GM19099 (cell line): ENCODE measurements around the gene APOC3.

ENCODE experiments used
- POLR2A ChIP-seq: IDR thresholded peaks from 3 replicates; pipeline ENCODE4 v1.6.1; 2011; ENCODE audit warnings: low read depth; ENCODE audit not compliant: insufficient read length; ENCODE audit errors: extremely low read depth

The APOC3 gene

DNA sequence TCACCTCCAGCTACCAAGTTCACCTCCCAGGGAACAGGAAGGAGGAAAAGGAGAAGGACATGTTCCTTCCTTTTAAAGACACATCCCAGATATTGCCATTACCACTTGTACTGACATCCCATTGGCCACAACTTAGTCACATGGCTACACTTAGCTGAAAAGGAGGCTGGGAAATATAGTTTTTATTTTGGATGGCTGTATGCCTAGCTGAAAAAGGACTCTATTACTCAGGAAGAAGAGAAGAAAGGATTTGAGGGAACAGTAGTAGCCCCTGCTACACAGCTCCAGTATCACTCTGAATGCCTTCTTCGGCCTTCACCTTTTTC, 36.0 kb upstream of the APOC3 start:
- no peak for TF ChIP-seq POLR2A

GRCh38 chr11:116794851-116795250, 34.9 kb upstream of the APOC3 start:
- TF ChIP-seq POLR2A: no peak

DNA sequence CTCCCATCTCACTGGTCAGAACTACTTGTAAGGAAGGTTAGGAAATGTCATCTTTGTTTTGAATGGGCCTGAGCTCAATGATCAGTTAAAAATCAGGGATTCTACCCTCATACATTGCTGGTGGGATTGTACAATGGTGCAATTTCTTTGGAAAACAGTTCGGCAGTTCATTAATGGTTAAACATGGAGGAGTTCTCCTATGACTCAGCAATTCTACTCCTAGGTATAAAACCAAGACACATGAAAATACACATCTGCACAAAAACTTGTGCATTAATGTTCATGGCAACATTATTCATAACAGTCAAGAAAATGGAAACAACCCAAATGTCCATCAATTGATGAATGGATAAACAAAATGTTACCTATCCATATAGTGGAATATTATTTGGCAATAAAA, 33.2 kb upstream of the APOC3 start:
- no peak for TF ChIP-seq POLR2A

- TF ChIP-seq POLR2A: no peak
Observed at GRCh38 chr11:116797816-116798215, 31.9 kb upstream of the APOC3 start.

GRCh38 chr11:116798368-116798767, 31.3 kb upstream of the APOC3 start:
- no peak for TF ChIP-seq POLR2A

DNA sequence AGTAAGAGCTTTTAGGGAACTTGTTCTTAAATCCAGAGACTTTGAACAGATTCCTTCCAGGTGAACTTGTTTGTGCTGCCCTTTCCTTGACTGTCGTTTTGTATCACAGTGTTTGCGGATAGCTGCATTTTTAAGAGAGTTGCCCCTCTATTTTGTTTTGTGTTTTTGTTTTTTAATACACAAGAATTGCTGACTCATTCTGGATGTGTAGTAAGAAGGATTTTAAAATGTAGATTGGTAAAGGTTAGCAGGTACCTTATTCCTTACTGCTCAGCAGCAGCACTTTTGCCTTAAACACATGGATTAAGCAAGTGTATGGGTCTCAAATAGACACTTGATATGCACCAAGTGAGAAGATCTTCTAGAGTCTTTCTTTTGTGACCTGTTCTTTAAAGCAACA, 29.1 kb upstream of the APOC3 start:
- TF ChIP-seq POLR2A: no peak

DNA sequence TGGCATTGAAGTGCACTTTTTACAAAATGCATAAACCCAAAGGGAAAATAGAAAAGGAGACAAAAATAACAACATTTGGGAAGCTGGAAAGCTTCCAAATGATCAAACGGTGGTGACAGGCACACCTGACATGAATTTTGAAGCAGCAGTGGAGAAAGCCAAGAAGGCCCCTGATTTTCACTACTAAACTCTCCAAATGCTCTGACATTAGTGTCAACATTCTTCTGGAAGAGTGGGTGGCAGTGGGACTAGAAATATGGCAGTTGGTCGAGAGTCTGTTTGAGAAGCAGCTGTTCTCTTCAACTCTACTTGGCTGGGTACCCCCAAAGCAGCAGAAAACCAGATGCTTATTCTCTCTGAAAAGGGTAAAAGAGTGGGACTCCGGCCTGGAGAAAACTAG, 25.7 kb upstream of the APOC3 start:
- TF ChIP-seq POLR2A: no peak

DNA sequence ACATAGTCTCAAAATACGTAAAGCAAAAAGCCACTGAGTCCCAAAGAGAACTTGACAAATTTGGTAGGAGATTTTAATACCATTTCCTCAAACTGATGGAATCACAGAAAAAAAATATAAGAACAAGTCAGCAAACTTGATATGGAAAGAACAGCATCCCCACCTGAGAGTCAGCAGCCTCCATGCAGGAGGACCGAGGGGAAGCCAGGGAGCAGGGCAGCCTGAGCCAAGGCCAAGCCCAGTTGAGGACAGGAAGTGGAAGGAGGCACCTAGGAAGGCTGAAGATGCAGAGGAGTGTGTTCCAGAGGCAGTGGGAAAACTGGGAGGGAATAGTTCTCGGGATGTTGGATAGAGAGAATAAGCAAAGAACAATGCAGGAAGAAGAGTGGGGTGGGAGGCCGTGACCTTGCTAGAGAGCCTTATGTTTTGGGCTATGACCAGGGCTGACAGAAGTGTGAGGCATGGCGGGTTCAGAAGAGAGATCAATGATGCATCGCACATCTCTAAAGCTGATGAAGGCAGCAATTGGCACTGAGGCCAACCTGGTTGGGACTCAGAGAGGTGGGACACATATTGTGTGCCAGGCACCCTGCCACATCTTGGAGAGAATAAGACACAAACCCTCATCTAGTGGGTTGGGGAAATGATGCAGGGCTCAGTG, 22.0 kb upstream of the APOC3 start:
- no peak for TF ChIP-seq POLR2A

DNA sequence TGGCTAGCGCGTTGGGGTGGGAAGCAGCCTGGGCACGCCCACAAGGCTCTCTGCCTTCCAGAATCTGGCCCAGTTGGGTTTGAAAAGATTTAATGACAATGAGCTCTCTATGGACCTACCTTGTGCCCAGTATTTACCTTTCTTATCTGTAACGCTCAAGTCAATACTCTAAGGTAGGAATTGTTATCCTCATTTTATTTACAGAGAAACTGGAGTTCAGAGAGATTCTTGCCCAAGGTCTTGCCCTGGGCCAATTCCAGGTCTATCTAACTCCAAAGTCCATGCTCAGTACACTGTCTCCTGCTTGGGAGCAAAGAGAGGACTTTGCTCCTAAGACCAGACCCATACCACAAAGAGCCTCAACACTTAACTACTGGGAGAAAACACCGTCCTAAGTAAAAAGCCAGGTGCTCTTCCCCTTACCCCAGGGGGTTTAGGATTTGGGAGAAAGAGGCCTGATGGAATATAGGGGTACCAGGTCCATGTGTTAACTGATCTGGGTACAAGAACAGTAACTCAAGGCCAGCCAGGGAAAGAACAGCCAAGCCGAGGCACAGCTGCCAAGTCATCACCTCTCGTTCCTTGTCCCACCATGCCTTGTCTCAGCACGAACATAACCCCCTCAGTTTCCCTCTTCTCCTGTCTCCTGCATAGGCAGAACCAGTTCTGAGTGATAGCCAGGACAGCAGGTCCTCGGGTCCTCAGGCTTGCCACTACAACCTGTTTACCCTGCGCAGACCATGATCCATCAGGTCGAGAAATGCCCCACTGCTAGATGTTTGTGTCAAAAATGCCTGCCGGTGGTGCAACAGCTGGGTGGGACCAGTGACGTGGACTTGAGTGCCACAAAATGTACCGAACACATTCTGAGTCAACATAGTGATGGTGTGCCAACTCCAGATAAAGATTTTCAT, 21.2 kb upstream of the APOC3 start:
- no peak for TF ChIP-seq POLR2A

- TF ChIP-seq POLR2A: no peak
Observed at GRCh38 chr11:116811194-116811593, 18.5 kb upstream of the APOC3 start.

- no peak for TF ChIP-seq POLR2A
Observed at GRCh38 chr11:116812109-116812508, 17.6 kb upstream of the APOC3 start.

DNA sequence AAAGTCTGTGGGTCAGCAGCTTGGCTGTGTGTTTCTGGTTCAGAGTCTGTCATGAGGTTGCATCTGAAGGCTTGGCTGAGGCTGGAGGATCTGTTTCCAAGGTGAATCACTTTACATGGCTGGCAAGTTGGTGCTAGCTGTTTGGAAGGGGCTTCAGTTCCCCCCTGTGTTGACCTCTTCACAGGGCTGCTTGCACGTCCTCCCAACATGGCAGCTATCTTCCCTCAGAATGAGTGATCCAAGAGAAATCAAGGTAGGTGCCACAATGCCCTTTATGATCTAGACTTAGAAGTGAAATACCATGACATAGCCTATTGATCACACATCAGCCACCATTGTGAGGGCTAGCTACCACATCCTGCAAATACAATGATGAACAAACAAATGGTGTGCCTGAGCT, 16.5 kb upstream of the APOC3 start:
- TF ChIP-seq POLR2A: no peak

DNA sequence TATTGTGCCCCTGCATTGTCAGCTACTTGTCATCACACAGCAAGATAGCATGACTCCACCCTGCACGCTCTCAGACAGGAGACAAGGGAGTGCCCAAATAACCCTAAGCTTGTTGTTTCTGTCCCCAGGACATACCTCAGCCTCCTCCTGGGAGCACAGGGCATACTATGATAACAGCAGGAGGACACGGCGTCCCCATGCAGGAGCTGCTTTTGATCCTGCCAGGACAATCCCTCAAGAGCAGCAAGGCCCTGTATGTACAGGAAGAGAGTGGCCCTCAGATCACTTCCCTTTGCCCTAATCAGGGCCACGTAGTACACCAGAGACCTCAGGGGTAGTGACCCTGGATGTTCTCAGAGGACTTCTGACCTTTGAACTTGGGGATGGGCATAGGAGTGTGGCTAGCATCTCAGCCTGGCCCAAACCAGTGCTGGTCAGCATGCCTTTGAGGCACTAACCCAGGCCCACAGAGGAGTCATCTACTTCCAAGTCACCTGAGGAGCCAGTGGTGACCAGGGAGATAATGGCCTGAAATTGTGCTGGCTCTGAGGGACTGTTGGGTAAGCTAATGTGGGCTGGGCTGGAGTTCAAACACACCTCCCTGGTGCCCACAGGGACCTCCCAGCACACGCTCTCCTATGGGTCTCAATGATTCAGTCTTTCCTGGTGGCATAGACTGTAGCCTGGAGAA, 15.8 kb upstream of the APOC3 start:
- no peak for TF ChIP-seq POLR2A

DNA sequence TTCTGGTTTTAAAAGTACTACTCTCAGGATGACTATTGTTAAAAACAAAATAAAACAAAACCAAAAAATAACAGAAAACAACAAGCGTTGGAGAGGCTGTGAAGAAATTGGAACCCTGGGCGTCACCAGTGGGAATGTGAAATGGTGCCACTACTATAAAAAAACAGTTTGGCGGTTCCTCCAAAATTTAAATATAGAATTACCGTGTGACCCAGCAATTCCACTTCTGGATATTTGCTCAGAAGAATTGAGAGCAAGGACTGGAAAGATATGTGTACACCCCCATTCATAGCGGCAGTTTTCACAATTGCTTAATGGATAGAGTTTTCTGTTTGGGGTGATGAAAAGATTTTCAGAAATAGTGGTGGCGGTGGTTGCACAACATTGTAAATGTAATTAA, 15.2 kb upstream of the APOC3 start:
- TF ChIP-seq POLR2A: no peak

DNA sequence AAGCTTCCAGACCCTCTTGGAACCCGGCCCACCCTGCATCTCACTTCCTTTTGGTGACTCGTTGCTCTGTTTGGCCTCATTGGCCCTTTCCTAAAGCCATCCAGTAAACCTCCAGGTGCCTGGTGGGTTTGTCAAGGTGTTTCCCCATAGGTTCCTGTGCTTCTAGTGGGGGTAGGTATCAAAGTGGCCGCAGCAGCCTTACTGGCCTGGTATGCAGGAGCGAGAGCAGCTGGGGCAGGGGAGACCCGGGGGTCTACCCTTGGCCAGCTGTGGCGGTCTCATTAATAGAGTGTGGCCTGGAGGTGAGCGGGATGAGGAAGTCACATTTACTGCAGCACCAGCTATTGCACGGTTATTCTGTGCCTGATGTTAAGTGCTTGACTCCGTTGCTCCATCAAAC, 10.7 kb upstream of the APOC3 start:
- TF ChIP-seq POLR2A: no peak
